ENCODE data around the gene PLEKHA6. TPM values are rescaled to one million over a fixed set of nuclear protein-coding genes. Genes with fewer than 3 reads are reported as not detected.

The PLEKHA6 gene
- total and polyA plus RNA-seq, 2 of the 8 experiments (the other 6 are each of a cell fraction or from before 2014, with no cell fraction given), result 4.8 to 20.2 TPM

DNA sequence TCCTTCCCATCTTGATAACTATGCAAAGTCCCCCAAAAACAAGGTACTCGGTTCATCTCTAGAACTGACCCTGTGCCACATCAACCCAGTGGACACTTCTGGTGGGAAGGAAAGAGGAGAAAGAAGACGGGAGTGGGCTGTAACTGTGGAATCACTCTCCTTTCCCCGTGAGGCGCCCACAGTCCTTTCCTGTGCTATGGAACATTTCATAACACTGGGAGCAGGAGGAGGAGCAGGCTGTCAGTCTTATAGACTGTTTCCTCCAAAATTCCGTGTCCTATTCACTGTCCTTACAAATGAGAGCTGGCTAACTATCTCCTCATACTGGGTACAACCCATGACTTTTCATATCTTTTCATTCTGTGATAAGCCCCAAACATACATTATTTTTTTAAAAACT lies 40.7 kb downstream of the PLEKHA6 start:
- no peak overlapping the region for H2BK20ac ChIP-seq (ENCODE audit: low read length)
- no peak overlapping the region for H3K4ac ChIP-seq (replicated peaks; ENCODE audit: insufficient read length, low read depth, low read length)
- WGBS, 2 experiments (ENCODE audit: extremely low coverage in 1 of 2, insufficient coverage in 1 of 2, insufficient read length in 1 of 2, insufficient replicate concordance in 2 of 2, low coverage in 1 of 2, low lambda C conversion rate in 2 of 2, missing lambda C conversion rate in 1 of 2), result 75% methylated on average over 5 of the region's 5 CpGs; no CpG with 5 or more reads in 1 of the 2 experiments
- H2AK5ac ChIP-seq (ENCODE audit: low read depth, low read length), result no peak overlapping the region
- no peak overlapping the region for H2BK15ac ChIP-seq (ENCODE audit: low read length)
- no peaks in the 10 kb centered on the region for H4K20me1 ChIP-seq (replicated peaks in 1 of 2; ENCODE audit: control insufficient read depth in 1 of 2, insufficient read depth in 2 of 2, low read length in 2 of 2)
- CTCF ChIA-PET (ENCODE audit: partially characterized antibody), result interaction anchor here (1.3 to 21.6 kb wide), 2 partner anchors 10 to 42 kb away, joined by 5 to 175 read pairs; partner anchors contain the start of gene PLEKHA6
- DNase-seq (ENCODE audit: low read depth in 1 of 2, low spot score in 2 of 2) (no peak), FAIRE-seq (no peak)
- H4K8ac ChIP-seq (ENCODE audit: extremely low read depth, insufficient read depth, low read length), result no peak overlapping the region; the same call in 1 of the 2 replicates
- no peaks in the 10 kb centered on the region for H3K79me2 ChIP-seq (ENCODE audit: control insufficient read depth in 1 of 2, insufficient read depth in 2 of 2, low read length in 2 of 2)
- H3K18ac ChIP-seq (ENCODE audit: extremely low read depth, low read length), result no peak overlapping the region
- no peaks in the 10 kb centered on the region; the same call in 1 of the 2 replicates for H3K23me2 ChIP-seq (ENCODE audit: low read depth, low read length)
- H3K79me1 ChIP-seq (ENCODE audit: low read depth, low read length), result no peaks in the 10 kb centered on the region
- no peak overlapping the region for H2AFZ ChIP-seq (ENCODE audit: low read length)
- H3K9ac ChIP-seq (replicated peaks in 1 of 4; ENCODE audit: extremely low read depth in 1 of 4, low read depth in 3 of 4, low read length in 3 of 4), result no peak overlapping the region
- H2BK120ac ChIP-seq (replicated peaks; ENCODE audit: low read depth, low read length), result no peak overlapping the region
- no peak overlapping the region for H2BK12ac ChIP-seq (ENCODE audit: low read depth, low read length)
- H4K91ac ChIP-seq (replicated peaks; ENCODE audit: insufficient read length, low read length), result no peak overlapping the region
- H3K36me3 ChIP-seq (ENCODE audit: control insufficient read depth in 2 of 4, insufficient read depth in 4 of 4, low read length in 3 of 4), result no peaks in the 10 kb centered on the region
- no peak overlapping the region for H4K5ac ChIP-seq (ENCODE audit: insufficient read length, low read depth, low read length)
- H3K4me2 ChIP-seq (ENCODE audit: insufficient read depth in 1 of 2, low read depth in 2 of 2, low read length in 2 of 2), result no peak overlapping the region
- H3K27me3 ChIP-seq (replicated peaks in 1 of 4; ENCODE audit: control insufficient read depth in 3 of 4, extremely low read depth in 1 of 4, insufficient read depth in 3 of 4, low read length in 3 of 4), result no peaks in the 10 kb centered on the region; a peak in 1 of 7 replicates
- no peaks in the 10 kb centered on the region; a peak in 1 of 4 replicates for H3K9me3 ChIP-seq (ENCODE audit: insufficient read depth in 2 of 2, low read depth in 1 of 2, low read length in 1 of 2)
- H3K14ac ChIP-seq (ENCODE audit: insufficient read length), result no peak overlapping the region
- POLR2A ChIA-PET (ENCODE audit: partially characterized antibody), result no interaction called here
- H3K4me3 ChIP-seq (ENCODE audit: extremely low read depth in 1 of 4, insufficient read depth in 2 of 4, low read depth in 3 of 4, low read length in 4 of 4), result no peak overlapping the region
- no peak overlapping the region for H3K56ac ChIP-seq (replicated peaks; ENCODE audit: insufficient read length, low read depth, low read length)
- no peak overlapping the region for H3K27ac ChIP-seq (ENCODE audit: low read depth, low read length)
- H2BK5ac ChIP-seq (ENCODE audit: low read depth, low read length), result no peak overlapping the region
- H3K23ac ChIP-seq (ENCODE audit: insufficient read length), result no peak overlapping the region
- peaks cover 2 to 10% (median 5%) of the 10 kb centered on the region in 4 experiments; a peak in 6 of 7 replicates for H3K4me1 ChIP-seq (replicated peaks in 1 of 4; ENCODE audit: control insufficient read depth in 3 of 4, insufficient read depth in 4 of 4, low read length in 3 of 4)
- TF ChIP-seq NANOG (IDR thresholded peaks at IDR 0.05; ENCODE audit: insufficient read depth, low read depth, low read length, poor library complexity, severe bottlenecking), result no peak
- TF ChIP-seq POLR2A (IDR thresholded peaks at IDR 0.05; ENCODE audit: control extremely low read depth in 1 of 2, low read depth in 2 of 2, low read length in 2 of 2), result no peak
- TF ChIP-seq HDAC6 (IDR thresholded peaks at IDR 0.05; ENCODE audit: low read depth, low read length), result no peak
- no peak for TF ChIP-seq ZNF274 (IDR thresholded peaks at IDR 0.05; ENCODE audit: borderline replicate concordance, extremely low read depth, low read length)
- TF ChIP-seq CHD2 (IDR thresholded peaks at IDR 0.05; ENCODE audit: low read length), result no peak
- TF ChIP-seq TEAD4 (IDR thresholded peaks at IDR 0.05; ENCODE audit: low read depth, low read length), result no peak
- TF ChIP-seq TBP (IDR thresholded peaks at IDR 0.05; ENCODE audit: low read depth, low read length), result no peak
- no peak for TF ChIP-seq GTF2F1 (IDR thresholded peaks at IDR 0.05; ENCODE audit: borderline replicate concordance, low read depth, low read length)
- no peak for TF ChIP-seq KDM5A (IDR thresholded peaks at IDR 0.05; ENCODE audit: low read length)
- TF ChIP-seq RNF2 (IDR thresholded peaks at IDR 0.05; ENCODE audit: borderline replicate concordance, low read depth, low read length, missing control alignments, poor library complexity, severe bottlenecking), result no peak
- TF ChIP-seq, protein P1, sequence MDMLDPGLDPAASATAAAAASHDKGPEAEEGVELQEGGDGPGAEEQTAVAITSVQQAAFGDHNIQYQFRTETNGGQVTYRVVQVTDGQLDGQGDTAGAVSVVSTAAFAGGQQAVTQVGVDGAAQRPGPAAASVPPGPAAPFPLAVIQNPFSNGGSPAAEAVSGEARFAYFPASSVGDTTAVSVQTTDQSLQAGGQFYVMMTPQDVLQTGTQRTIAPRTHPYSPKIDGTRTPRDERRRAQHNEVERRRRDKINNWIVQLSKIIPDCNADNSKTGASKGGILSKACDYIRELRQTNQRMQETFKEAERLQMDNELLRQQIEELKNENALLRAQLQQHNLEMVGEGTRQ (IDR thresholded peaks at IDR 0.05; ENCODE audit: low read length), result no peak
- no peak for TF ChIP-seq BACH1 (IDR thresholded peaks at IDR 0.05; ENCODE audit: low read length)
- TF ChIP-seq TAF7 (optimal IDR thresholded peaks at IDR 0.05; ENCODE audit: borderline replicate concordance, low read depth, low read length), result no peak
